Choroid plexus epithelial cell (primary cell): Measurements from ENCODE around the gene OCIAD2.

ENCODE experiments used
- DNase-seq: peaks from one replicate; pipeline ENCODE4 v3.0.0-alpha.2; 2010; ENCODE audit warnings: low read depth
- H3K4me3 ChIP-seq: 2 replicates; pipeline ENCODE4 v1.5.1; 2011; ENCODE audit warnings: low read depth, mild to moderate bottlenecking, control low read depth, low read length, moderate library complexity
- TF ChIP-seq, protein P1 (sequence below): conservative IDR thresholded peaks from 2 replicates; pipeline ENCODE4 v1.5.1; 2011; ENCODE audit warnings: low read depth, mild to moderate bottlenecking, control low read depth, inconsistent platforms, low read length, moderate library complexity

The OCIAD2 gene, protein sequence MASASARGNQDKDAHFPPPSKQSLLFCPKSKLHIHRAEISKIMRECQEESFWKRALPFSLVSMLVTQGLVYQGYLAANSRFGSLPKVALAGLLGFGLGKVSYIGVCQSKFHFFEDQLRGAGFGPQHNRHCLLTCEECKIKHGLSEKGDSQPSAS

DNA sequence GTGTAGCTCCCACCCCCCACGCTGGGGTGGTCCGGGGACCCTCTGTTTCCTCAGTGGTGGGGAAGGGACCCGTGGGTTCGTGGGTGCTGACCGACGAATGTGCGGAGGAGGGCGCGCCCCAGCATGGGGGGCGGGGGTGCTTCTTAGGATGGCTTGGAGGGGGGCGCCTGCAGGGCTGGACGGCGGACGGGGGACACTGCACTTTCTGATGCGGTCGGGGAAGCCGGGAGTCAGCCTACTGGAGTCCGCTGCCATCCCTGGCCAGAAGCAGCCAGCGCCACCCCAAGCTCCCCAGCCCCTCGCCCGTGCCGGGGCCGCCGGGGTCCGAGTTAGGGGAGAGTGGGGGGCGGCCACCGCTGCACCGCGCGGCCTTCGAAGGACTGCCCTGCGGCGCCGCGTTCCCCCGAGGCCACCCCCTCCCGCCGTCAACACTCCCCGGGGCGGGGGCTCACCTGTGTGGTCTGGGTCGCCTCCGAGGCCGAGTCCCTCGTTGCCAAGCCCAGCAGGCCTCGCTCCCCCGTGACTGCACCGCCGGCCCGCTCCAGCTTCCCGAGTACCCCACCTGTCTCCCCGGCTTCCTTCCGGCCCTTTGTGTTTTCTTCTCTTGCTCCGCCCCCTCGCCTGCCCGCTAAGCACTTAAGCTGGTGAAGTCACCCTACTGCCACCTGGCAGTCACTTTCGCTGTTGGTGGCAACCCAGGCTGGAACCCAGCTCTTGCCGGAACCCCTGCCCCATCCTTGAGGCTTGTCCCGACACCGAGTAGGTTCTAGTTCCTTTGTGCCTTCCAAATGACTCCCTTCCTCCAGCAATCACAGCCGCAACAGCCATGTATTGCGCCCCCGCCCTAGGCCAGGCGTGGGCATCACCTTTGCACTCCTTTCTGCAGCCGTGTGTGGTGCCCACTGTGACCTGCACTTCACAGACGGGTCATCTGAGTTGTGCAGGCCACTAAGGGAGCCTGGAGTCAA lies at the start of gene OCIAD2:
OCIAD2 (minus strand) TSS at position 569 of the 968 bp plus-strand sequence. CDS start 2,225 bp downstream, outside the sequence.
- TF ChIP-seq, protein P1, sequence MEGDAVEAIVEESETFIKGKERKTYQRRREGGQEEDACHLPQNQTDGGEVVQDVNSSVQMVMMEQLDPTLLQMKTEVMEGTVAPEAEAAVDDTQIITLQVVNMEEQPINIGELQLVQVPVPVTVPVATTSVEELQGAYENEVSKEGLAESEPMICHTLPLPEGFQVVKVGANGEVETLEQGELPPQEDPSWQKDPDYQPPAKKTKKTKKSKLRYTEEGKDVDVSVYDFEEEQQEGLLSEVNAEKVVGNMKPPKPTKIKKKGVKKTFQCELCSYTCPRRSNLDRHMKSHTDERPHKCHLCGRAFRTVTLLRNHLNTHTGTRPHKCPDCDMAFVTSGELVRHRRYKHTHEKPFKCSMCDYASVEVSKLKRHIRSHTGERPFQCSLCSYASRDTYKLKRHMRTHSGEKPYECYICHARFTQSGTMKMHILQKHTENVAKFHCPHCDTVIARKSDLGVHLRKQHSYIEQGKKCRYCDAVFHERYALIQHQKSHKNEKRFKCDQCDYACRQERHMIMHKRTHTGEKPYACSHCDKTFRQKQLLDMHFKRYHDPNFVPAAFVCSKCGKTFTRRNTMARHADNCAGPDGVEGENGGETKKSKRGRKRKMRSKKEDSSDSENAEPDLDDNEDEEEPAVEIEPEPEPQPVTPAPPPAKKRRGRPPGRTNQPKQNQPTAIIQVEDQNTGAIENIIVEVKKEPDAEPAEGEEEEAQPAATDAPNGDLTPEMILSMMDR = no peak
- peak; percentile 39 for DNase-seq
- peak within 1 kb of the TSS; percentile 65 for H3K4me3 ChIP-seq

DNA sequence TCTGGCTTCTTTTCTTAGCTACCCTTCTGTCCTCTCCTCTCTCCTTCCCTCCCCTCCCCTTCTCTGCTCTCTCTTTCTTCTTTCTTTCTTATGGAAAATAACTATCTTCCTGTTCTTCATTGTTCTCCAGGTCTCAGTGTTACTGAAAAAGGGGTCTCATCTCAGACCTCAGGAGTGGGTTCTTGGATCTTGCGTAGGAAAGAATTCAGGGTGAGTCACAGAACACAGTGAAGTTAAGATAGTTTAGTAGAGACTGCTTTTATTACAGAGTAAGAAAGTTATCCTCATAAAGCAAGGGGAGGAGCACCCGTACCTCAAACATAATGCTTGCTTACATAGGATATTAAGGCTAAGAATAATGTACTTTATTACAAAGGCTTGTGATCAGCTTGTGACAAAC lies 47.7 kb upstream of the OCIAD2 start:
- peak; percentile 34 for DNase-seq
- TF ChIP-seq, protein P1 = no peak
- H3K4me3 ChIP-seq = no peak overlapping the region

DNA sequence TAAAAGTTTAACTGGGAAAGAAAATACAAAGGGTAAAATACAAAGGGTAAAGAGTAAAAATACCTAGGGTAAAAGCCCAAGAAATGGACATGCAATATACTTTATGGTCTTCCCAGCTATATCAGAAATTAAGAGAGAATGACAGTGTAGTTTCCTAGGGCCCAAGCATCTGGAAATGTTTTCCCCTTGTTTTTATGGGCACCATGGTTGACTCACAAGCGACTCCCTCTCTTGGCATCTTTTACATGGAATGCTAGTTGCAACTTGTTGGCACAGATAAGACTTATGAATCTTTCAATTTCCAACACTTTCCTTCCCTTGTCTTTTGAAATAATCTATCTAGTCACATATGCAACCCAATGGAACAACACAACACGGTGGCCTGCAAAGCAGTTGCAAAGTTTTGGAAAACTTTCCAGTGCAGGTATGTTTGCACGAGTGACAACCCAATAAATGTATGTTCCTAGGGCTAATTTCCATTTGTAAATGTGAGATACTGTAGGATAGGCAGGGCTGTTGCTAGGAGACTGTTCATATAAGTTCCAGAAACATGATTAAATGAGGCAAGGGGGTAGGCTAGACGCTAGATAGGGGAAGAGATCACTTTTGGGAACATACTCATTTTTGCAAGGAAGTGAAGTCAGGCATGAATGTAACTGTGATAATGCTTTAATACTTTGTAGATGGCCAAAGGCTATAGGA lies 43.1 kb upstream of the OCIAD2 start:
- H3K4me3 ChIP-seq = no peak overlapping the region

DNA sequence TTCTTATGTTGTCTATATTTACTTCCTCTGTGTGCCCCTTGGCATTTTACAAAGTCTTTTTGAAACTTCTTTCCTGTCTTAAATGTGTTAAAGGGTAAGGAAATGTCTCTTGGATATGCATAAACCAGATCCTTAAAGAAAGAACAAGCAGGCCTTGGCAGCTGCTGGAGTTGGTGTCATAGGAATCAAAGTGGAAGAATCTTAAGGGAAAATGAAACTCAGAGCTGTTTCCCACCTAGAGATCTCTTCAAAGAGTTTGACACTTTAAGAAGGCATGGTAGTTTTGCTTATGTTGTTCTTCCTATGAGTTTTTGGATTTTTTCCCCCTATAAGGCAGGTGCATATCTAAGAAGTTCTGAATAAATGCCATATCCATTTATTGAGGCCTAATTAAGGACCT lies 42.5 kb upstream of the OCIAD2 start:
- DNase-seq = no peak
- TF ChIP-seq, protein P1 = no peak
- no peak overlapping the region for H3K4me3 ChIP-seq

More for the DNA sequence above, 43.1 kb upstream of the OCIAD2 start:
- TF ChIP-seq, protein P1 = no peak
- DNase-seq = no peak

DNA sequence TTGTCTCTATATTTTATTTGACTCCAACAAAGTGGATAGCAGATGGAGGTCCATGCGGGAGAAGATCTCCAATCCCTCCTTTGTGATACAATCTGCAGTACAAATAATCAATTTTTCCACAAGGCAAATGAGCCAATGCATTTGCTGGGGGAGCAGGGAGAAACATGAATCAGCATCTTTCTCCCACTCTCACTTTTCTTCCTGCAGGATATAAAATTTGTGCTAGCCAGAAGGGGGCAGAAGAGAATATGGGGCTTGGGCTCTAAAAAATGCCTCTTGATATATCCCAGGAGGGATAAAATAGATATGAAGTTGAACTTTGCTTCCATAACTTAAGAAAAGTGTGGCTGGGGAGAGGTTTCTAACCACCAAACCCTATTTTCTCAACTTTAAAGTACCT lies 41.2 kb upstream of the OCIAD2 start:
- no peak for DNase-seq
- TF ChIP-seq, protein P1 = peak; percentile 7
- no peak overlapping the region for H3K4me3 ChIP-seq

DNA sequence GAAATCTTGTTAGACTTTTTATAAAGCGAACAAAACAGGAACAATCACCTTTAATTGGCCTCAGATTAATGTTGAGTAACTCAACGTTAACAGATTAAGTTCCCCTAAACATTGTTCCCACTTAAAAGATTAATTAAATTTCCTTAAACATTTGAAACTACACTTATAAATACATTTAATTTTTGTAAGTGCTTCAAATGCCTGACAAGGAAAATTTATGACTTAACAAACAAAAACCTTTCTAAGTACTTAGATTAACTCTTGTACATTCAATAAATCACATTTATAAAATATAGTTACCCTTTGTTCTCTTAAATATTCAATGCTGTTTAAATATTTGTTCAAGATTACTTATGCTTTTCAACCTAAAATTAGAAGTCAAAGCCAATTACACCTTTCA lies 39.4 kb upstream of the OCIAD2 start:
- H3K4me3 ChIP-seq = no peak overlapping the region
- no peak for DNase-seq
- TF ChIP-seq, protein P1 = no peak
